ENCODE results near the gene MSI2.
"Not testable (repeated sequence)": the region's sequence is repeated elsewhere in the genome, so short reads cannot be mapped to it uniquely, and the experiment has no call there.

Gene MSI2

DNA sequence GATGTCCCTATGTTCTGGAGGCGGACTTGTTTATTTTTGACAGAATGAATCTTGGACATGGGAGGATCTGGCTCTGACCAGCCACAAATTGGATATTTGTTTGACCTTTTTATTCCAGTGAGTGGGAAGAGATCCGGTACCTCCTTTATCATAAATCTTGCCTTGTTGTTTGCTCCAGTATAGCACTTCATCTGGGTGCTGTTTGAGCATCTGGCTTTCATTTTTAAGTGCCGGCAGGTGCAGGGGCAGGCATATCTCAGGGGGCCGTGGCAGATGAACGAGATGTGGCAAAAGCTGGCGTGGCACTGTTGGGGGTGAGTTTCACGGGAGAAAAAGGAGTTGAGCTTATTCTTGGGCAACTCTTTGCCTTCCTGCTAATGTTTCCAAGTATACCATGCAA is 37.8 kb downstream of the MSI2 start:
- peak; percentile 84 for DNase-seq

DNA sequence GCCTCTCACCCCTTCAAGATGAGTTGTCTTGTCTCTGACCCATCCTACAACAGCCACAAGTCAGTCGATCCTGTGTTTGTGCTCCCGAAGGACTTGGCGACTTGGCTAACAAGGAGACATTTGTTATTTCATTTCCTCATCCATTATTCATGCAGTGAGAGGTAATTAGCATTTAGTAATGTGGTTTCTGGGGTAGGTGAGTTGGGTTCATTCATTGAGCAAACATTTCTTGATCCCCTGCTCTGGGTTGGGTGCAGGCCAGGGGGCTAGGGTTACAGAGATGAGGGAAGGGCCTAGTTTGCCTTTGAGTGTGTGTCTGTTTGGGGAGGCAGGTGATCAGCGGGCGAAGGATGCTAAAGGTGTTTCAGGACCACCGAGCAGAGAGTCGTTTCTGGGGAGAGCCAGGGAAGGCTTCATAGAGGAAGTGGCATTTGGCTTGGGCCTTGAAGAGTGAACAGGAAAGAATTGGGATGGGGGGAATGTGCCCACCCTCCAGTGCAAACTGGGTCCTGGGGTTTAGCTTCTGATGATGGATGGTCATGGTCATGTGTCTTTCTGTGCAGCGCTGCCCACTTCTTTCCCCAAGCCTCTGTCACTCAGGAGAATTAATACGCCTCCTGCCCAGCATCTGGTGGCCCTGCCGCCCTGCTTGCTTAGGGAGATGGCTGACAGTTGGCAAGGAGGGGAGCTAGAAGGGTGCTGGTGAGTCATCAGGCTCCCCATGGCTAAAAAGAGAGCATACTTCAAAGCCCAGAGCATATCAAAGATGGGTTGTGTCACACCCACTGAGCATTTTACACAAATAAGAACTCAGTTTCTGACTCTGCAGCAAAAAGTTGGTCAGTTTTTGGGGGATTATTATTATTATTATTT is 38.5 kb downstream of the MSI2 start:
- DNase-seq, result peak; percentile 81

- DNase-seq, result no peak
Measured at GRCh38 chr17:57295526-57296023, 39.3 kb downstream of the MSI2 start.

DNA sequence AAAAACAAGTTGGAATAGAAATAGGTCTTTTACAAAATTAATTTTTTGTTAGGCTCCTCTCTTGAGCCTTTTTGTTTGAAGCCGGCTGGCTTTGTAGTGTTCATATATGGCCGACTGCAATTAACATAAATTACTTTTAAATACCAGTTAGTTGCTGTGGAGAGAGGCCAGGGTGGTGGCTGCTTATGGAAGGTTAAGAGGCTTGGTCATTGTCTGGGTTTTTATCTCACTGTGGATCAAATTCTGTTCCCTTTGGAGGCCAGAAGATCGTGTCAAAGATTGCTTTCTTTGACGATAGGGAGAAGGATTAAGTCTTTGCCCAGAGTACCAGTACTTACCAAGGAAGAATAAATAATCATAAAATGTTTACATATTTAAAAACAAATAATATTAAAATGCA is 39.9 kb downstream of the MSI2 start:
- peak; percentile 27 for DNase-seq

GRCh38 chr17:57299176-57299575 is 42.9 kb downstream of the MSI2 start:
- no peak for DNase-seq

DNA sequence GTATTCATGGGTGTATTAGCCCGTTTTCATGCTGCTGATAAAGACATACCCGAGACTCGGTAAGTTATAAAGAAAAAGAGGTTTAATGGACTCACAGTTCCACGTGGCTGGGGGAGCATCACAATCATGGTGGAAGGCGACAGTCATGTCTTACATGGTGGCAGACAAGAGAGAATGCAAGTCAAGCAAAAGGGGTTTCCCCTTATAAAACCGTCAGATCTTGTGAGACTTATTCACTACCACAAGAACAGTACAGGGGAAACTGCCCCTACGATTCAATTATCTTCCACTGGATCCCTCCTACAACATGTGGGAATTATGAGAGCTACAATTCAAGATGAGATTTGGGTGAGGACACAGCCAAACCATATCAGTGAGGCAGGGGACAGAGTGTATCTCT is 44.3 kb downstream of the MSI2 start:
- DNase-seq, result not testable (repeated sequence)

DNA sequence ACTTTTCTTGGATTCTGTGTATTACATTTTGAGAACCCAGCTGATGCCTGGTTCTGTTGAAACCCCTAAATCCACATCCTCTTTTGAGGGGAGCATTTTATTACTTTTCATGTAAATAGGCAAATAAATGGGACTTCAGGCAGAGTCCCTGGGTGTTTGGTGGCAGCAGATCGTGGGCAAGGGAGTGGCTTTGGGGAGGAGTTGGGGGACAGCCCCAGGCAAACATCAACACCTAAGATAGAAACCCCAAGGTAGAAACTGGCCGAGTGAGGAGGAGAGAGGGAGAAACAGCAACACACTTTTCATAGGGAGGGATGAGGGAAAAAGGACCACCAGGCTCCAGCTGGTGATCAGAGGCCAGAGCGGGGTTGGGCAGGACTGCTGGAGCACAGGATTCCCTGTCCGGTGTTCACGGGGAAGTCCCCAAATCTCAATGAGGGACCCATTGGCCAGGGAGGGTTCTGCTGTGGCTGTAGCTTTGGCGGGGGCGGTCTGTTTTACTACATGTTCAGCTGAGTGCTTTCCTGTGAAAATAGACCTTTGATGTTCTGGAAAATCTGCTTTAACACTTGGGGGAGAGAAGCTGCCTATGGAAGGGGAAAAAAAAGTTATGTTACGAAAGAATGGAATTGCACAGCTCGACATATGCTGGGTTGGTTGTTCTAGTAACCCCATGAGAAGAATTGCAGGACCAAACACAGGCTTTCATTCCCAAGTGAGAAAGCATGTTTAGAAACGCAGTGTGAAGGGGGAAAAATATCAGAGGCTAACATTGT is 46.6 kb downstream of the MSI2 start:
- DNase-seq, result no peak

DNA sequence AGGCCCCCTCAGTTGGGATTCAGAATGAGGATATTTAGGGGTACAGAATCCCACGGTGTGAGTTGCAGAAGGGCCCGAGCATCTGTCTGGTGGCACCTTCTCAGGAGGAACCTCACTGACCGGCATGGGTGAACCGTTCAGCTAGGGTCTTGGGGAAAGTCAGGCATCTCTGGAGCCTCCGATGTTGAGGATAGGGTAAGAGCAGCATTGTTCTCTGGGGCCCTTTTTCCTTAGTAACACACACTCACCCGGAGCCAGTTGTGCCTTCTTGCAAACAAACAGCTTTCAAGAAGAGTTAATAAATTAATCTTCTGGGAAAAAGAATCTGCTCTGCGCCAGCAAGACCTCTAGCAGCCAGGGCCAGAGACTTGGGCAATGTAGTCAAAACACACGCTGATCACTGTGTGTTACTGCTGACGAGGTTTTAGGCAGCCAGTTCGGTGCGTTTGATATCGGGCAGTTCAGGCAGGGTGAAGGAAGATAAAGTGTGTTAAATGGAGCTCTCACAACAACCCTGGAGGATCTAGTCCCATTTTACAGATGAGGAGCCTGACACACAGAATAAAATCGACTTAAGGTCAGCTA is 48.9 kb downstream of the MSI2 start:
- DNase-seq, result no peak

DNA sequence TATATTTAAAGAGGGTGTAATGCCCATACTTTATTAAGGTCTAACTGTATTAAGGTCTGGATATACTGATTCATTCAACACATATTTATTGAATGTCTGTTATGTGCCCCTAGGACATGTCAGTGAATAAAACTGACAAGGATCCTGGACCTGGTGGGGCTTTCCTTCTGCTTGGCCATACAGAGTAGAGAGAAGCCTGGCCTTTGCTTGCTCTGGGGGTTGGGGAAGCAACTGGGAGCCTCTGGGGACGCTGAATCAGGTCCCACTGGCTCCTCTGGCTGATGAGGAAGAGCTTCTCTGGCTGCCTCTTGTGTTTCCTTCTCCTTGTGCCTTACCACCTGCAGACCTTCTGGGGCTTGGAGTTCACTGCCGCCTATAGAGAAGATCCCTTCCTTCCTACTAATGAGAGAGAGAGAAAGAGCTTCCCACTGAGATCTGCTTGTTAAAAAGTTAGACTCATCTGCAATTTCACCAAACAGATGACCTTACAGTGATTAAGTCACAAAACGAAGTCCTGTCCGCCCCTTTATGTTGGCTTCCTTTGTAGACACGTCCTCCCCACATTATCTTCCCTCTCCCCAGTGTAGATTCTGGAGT is 49.7 kb downstream of the MSI2 start:
- DNase-seq, result peak; percentile 63

GRCh38 chr17:57308543-57309186 is 52.3 kb downstream of the MSI2 start:
- DNase-seq, result no peak

GRCh38 chr17:57309479-57309878 is 53.2 kb downstream of the MSI2 start:
- no peak for DNase-seq

DNA sequence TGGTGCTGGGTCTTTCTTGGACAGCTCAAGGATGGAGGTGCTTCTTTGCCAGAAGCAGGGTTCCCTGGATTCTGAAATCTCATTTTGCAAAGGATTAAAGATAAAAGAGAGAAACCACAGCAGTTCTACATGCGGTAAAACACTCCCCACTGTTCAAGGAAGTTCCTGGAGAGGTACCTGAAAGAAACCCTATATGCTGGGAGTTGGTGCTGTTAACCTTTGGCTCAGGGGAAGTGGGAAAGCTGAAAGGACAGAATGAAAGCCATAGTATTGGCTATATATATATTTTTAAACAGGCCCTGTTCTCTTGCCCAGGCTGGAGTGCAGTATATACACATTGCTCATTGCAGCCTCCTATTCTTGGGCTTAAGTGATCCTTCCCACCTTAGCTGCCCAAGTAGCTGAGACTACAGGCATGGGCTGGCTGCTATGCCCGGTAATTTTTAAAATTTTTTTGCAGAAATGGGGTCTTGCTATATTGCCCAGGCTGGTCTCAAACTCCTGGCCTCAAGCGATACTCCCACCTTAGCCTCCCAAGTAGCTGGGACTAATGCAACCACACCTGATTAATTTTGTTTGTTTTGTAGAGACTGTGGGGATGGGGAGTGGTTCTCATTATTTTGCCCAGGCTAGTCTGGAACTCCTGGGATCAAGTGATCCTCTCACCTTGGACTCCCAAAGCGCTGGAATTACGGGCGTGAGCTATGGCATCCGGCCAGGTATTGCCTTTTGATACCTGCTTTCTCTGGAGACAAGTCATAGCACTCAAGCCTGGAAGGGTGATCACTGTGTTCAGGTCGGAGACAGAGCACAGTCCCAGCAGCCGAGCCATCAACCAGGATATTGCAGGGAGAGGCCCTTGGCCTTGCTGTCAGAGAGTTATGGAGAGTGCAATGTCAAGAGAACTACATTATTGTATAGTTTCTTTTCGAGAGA is 55.2 kb downstream of the MSI2 start:
- peak; percentile 41 for DNase-seq

GRCh38 chr17:57312242-57312641 is 55.9 kb downstream of the MSI2 start:
- no peak for DNase-seq

DNA sequence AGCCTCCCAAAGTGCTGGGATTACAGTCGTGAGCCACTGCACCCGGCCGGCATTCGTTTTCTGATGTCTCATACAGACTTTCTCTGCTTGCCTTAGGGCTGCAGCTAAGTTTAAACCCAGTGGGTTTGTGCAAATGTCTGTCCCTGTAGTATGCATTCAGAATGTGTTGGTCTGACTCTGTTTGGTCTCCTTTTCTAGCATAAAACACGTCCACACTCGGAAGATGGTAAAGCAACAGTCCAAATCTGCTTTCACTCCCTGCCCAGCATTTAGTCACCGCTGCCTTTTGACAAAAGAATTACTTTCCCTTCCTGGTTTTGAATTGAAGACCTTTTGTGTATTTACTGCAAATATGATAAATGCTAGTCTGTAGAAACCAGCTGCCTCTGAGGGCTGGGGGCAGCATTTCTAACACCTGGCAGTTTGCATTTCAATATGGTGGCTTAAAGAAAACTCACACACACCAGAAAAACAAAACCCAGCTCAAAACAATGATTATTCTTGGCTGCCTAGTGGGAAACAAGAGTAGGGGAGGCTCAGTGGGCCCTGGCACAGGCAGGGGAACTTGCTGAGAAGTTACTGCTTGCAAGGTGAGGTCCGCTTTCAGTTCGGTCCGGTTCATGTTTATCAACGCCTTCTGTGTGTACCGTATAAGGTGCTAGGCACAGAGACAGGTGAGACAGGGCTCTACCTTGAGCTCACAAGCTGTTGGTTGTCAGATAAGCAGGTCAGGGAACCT is 56.9 kb downstream of the MSI2 start:
- peak; percentile 54 for DNase-seq

GRCh38 chr17:57315061-57316015 is 59.0 kb downstream of the MSI2 start:
- DNase-seq, result no peak

DNA sequence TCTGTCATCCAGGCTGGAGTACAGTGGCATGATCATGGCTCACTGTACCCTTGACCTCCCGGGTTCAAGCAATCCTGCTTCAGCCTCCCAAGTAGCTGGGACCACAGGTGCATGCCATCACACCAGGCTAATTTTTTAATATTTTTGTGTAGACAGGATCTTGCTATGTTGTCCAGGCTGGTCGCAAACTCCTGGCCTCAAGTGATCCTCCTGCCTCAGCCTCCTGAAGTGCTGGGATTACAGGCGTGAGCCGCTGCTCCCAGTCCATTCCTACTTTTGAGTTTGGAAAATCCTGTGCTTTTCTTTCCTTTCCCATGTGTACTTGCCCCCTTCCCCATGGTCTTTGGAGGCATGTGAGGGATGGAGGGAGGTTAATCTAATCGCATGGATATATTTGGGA is 60.0 kb downstream of the MSI2 start:
- no peak for DNase-seq

DNA sequence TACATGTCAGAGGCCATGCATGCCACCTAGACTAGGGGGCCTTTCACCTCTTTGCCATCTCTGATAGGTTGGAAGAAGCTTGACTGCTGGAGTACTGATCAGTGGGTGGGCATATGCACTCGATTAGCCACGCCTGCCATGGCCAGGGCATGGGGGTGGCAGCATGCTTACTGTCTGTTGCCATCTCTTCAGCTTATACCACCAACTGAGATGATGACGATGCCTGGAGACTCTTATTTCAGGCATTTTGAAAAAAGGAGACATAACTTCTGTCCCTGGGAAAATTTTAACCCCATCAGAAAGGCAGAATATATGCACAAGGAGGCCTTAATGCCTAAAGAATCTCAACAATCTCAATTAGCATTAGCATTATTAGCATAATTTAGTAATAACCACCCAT is 60.8 kb downstream of the MSI2 start:
- no peak for DNase-seq

DNA sequence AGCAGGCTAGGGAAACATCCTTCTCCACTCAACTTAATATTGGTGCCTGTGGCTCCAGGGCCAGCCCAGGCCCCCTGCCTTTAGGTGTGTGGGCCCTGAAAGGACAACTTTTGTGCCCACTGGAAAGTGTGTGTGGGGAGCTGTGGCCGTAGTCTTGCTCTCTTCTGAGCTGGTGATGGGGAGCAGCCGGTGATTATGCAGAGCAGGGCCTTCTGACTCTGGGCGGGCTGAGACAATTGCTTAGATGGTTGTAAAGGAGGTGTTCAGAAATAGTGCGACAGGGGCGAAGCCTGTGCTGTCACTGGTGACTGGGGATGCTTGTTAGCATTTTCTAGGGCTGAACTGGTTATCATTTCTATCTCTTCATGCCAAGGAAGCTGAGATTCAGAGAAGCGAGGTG is 62.6 kb downstream of the MSI2 start:
- DNase-seq, result no peak

DNA sequence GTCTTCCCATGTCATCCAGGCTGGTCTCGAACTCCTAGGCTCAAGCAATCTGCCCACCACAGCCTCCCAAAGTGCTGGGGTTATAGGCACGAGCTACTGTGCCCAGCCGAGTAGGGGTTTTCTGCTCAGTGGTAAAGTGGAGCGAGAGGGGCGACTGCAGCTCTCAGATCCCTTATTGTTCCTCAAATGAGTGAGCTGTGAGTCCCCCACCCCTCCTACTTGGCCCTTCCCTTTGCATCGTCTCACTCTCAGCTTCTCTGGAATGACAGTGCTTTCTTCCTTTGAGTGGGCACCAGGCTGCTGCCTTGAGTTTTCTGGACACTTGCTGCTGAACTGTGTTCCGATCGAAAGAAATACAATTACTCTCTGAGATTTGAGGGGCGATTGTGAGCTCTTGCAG is 63.5 kb downstream of the MSI2 start:
- DNase-seq, result no peak

DNA sequence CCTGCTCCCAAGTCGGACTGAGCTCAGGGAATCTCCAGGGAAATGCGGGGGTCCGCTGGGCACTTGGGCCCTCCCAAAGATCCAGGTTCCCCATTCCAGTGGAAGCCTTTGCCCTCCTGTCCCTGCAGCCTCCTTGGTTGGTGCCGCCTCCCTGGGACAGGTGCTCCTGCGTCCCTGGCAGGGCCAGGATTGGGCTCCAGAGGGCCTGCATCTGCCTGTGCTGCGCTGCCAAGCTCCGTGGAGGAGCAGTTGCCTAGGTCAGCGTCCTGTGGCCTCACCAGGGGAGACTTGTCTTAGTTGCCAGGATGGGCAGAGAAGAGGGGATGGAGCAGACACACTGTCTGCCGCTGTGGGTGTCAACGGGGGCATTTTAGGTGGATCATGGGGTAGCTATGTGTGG is 67.1 kb downstream of the MSI2 start:
- no peak for DNase-seq

Data from DMS153 (cell line).